T1000 (cell line): ENCODE measurements around the gene ZNF32.
"Not testable (repeated sequence)": the region's sequence is repeated elsewhere in the genome, so short reads cannot be mapped to it uniquely, and the experiment has no call there.

Source experiments
- DNase-seq: peaks from one replicate; lab custom pipeline; 2025; ENCODE audit warnings: mixed read lengths; lab: John Stamatoyannopoulos, UW

The ZNF32 gene

DNA sequence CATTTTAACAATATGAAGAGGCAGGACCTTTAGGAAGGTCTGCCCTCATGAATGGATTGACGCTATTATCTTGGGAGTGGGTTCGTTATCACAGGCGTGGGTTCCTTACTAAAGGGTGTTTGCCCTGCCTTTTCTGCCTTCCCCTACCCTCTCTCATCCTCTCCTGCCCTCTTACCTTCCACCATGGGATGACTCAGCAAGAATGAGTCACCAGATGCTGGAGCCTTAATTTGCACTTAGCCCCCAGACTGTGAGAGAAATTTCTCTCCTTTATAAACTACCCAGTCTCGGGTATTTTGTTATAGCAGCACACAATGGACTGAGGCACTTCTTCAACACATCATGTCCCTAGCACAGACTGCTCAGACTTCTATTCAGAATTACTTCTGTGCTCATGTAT lies 31.4 kb upstream of the ZNF32 start:
- DNase-seq, result no peak

DNA sequence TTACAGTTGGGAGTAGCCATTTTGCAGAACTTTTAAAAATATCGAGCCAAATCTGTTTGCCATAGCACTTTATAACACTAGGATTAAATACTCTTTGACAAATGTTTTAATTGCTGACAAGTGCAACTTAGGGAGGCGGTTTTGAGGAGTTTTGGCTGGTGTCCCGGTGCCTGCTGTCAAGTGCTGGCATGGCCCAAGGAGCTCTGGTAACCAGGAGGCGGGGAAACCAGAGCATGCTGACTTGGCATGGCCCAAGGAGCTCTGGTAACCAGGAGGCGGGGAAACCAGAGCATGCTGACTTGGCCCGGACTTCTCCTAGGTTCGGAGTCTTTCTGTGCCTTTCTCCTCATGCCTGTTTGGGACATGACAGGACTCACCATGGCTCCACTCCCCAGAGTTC lies 30.8 kb upstream of the ZNF32 start:
- DNase-seq, result no peak

DNA sequence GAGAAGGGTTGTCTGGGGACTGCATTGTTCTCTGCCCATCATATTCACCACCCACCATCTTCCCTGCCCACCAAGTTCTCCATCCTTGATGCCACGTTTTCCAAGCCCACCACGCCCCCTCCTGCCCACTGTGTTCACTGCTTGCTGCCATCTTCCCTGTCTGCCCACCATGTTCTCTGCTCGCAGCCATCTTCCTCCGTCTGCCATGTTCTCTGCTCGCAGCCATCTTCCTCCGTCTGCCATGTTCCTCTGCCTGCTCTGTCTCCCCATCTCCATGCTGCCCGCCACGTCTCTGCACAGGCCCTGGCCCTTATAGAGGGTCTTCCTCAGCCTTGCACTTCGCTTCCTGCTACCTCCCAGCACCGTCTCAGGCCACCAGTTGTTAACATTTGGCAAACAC lies 30.0 kb upstream of the ZNF32 start:
- DNase-seq, result no peak

DNA sequence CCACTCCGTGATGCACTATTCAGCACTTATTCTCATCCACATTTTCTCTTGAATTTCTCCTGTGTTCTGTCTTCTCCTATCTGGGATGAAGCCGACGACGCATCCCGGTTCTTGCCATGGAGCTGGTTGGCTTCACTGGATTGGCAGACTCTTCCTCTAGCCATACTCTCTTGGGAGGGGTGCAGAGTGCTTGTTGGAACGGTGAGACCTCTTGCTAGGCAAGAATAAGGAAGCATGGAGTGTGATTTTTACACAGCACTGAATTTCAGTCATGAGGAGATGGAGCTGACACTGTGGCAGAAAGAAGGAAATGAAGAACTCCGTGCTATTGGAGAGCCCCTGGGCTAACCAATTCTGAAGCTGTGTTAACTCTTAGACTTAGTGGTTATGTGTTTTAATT lies 28.2 kb upstream of the ZNF32 start:
- DNase-seq, result no peak

DNA sequence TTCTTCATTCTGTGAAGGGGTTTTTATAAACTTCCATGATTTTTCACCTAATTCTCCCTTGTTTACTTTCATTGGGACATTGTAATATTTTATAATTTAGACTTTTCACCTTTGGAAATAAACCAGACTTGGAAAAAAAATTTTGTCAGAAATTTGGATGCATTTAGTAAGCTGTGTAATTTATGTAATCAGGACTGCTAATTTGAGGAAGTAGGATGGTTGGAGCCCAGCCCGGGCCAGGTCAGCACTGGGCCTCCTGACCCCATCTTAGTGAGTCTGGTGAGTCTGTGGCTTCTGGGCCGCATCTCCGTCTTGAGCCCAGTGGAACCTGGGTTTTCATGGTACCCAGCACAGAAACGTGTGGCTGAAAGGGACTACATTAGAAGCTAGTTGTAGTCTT lies 27.6 kb upstream of the ZNF32 start:
- DNase-seq, result no peak

DNA sequence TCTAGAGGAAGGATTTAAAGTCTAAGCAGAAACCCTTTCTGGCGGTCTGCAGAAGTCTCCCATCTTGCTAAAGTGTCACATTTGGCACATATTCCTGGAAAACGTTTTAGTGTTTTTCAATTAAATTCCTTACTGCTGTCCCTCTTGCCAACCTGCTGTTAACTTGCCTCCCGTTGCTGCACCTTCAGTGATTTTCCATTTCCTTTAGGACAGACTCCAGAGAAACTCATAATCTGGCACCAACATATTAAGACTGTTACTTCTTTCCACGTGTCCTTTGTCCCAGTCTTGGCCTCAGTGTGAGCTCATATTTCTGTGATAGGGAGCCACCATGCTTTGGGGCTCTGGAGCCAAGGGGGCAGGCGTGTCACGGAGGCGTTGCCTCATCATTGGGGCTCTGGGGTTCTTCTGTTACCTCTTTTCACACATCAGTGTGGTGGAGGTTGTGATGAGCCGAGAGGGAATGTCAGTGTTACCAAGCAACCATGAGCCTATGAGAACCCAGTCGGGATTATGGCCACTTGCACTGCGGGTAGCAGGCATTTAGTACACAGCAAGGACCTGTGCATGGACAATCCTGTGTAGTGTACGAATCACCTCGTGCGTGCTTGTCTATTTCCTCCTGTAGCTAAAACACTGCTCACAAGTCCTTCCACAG lies 26.0 kb upstream of the ZNF32 start:
- no peak for DNase-seq

DNA sequence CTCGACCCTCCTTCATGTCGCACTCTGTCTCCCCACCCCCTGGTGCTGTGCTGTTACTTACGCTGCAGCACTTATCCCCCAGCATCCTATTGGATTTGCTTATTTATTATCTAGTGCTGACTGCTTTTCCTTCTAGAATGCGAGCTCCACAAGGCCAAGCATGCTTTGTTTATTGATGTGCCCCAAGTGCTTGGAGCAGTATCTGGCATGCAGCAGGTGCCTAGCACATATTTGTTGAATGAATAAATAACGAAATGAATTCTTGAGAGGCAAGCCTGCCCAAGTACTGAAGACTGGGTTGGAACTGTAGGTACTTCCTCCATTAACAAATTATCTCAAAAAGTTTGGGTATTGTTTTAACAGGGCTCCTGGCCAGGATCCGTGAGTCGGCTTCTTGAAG lies 24.8 kb upstream of the ZNF32 start:
- no peak for DNase-seq

DNA sequence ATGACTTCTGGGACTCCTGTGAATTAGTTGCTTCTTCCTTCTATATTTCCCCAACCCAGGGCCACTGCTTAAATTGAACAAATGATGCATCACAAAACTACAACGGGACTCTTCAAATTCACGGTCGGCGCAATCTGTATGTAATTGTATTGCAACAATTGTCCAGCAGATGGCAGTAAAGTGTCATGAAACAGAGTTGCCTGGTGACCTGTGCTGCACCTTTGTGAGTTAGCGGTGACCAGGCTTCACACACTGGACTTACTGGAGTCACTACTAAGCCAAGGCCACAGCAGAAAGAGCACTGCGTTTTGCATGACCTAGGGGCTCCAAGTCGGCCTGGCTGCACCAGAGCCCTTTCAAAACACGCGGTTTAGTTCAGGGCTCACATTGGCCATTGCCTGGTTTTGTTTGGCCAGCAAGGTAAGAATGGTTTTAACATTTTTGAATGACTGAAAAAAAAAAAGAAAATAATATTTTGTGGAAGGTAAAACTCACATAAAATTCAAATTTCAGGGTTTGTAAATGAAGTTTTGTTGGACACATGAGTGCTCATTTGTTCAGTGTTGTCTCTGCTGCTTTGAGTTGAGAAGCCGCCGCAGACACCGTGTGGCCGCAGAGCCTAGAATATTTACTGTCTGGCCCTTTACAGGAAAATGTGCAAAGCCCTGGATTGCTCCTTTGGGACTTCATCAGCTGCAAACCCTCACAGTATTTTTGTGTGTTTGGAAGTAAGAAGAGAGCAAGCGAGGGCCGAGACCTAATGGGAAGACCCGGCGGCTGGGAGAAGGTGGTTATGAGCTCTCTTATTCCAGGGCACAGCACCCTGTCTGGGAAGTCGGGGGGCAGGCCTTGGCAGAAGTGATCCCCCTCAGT lies 23.2 kb upstream of the ZNF32 start:
- DNase-seq, result no peak

DNA sequence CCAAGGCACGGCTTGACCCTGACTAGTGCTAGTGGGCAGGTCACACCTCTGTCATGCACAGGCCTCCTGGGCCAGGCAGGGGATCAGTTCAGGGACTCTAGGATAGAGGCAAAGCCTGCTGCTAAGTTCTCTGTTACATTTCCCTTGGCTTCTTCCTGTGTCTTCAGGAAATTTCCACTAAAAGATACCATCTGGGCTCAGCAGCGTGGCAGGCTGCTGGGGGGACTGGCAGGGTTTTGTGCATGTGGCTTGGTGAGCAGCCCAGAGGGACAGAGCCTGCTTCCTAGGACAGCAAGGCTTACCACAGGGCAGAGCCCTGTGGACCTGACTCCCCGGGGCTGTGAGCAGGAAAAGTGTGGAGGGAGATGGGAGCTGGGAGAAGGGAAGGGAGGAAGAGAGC lies 20.7 kb upstream of the ZNF32 start:
- DNase-seq, result no peak

DNA sequence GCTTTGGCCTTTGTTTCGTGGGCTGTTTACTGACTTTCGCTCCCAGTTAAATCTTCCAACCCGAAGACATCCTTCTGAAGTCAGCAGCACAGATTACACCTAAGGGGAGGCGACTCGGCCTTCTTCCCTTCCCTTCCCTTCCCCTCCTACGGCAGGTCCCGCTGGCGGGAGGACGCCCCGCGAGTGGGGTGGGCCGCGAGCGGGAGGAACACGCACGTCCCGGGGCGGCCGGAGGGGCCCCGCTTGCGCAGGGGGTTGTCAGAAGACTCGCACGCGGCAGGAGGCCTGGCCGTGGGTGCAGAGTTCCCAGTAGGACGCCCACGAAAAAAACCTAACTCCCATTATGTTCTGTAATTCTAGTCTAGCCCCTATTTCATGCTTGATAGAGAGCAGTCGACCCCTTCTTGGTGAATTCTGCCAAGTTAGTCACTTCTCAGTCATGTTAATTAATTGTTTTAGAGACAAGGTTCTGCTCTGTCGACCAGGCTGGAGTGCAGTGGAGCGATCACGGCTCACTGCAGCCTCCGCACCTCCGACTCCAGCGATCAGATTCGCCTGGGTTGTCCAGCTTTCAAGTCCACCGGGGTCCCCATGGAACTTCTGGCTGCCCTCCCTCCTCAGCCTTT lies 19.2 kb upstream of the ZNF32 start:
- DNase-seq, result no peak

DNA sequence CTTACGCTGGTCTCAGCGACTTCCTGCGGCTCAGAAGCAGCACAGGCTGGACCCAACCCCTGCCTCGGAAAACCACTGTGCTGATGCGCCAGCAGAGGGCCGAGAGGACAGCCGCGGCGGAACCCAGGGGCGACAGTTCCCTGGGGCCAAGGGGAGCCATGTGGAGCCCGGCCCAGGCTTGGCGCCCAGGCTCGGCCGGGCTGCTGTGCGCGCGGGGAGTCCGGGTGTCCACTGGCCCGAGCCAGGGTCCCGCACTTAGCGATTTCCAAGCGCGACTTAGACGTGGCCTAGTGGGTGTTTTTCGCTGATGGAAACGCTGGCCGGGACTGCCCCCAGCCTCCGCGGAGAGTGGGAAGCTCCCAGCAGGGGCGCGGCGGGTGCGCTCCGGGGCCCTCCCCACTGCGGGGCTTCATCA lies 18.6 kb upstream of the ZNF32 start:
- no peak for DNase-seq

DNA sequence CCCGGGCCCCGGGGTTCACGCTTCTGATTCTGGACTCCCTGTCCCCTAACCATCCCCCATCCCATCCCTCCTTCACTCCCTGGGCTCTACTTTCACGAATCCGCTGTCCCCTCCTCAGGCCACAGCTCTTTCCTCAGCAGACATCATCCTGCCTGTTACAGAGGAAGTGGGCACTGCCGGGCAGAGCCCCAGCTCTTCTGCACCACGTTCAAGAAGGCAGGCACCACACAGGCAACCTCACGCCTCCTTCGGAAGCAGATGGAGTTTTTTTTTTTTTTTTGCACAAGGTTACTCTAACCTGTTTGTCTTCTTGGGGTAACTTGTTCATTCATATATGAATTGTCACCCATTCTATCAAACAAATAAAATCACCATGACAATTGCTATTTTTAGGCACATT lies 17.9 kb upstream of the ZNF32 start:
- DNase-seq, result no peak

DNA sequence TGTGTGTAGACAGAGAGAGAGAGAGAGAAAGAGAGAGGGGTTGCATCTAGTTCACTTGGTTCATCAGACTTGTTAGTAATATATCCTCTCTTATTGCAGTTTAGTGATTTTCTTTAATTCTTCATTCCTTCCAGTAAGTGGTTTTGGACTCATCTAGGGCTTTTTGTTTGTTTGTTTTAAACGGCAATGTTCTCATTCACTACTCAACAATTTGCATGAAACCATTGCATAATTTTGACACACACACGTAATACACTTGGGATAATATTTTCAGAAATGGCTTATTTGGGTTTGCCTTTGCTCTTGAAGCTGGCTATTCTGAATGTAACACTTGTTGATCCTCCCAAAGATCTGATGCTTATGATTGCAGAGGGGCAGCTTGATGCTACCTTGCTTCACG lies 16.4 kb upstream of the ZNF32 start:
- no peak for DNase-seq

DNA sequence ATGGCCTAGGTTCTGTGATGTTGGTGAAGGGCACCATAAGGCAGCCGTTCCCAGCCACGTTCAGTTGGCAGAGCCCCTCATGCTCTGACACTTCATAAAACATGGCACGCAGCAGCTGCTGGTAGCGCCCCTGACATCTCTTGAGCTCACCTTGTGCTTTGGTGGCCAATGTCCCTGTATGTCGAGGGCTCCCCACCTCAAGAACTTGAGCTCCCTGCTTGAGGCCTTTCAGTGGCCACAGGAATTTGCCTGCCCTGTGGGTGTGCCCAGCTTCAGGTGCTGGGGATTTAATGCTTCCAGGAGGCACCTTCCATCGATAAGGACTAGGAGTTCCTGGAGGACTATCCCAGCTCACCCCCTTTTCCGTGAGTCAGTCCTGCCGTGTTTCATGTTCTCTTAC lies 9.5 kb upstream of the ZNF32 start:
- no peak for DNase-seq

DNA sequence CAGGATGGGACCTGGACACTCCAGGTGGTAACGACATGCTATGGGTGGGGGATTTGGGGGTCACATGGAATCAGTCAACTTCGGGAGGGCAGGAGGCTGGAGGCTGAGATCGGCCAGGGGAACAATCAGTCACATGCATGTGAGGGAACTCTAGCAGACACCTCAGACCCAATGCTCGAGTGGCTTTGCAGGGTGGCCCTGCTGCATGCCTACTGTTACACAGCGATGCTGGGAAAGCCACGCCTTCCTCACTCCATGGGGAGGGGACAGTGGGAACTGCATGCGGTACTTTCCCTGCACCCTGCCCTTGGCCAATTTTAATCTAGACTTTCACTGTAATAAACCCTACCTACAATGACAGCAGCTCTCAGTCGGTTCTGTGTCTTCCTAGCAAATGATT lies 6.6 kb upstream of the ZNF32 start:
- no peak for DNase-seq

DNA sequence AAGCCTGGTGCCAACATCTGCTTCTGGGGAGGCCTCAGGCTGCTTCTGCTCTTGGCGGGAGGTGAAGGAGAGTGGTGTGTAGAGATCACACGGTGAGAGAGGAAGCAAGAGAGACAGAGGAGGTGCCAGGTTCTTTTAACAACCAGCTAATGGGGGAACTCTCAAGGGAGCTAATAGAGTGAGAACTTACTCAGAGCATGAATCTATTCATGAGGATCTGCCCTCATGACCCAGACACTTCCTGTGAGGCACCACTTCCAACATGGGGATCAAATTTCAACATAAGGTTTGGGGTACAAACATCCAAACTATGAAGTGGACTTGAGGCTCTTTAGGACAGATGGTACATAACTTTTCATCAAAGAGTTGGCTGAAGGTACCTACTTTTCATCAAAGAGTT lies 5.1 kb upstream of the ZNF32 start:
- DNase-seq, result no peak

DNA sequence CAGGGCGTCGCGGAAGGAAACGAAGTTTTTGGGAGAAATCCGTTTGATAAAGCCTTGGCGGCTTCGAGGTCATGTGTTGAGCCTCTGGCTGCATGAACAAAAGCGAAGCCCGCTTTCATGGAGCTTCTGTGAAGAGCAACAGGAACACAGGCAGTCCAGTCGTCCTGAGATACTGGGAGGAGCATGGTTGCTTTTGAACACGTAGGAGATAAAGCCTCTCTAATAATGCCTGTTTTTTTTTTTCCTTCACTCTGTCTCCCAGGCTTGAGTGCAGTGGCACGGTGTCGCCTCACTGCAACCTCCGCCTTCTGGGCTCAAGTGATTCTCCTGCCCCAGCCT lies 473 bp upstream of the ZNF32 start:
- DNase-seq, result no peak

DNA sequence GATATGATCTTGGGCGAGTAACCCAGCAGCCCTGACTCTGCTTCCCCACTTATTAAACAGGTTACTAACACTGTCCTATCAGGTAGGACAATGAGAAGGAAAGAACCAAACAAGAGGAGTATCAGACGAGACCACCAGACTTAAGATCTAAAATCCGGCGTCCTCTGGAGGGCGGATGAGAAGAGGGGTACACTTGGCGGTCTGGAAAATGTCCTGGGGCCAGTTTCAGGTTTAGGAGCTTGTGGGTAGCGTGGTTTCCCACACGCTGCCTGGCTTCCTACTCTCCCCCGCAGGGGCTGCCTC lies 635 bp downstream of the ZNF32 start:
- DNase-seq, result no peak

DNA sequence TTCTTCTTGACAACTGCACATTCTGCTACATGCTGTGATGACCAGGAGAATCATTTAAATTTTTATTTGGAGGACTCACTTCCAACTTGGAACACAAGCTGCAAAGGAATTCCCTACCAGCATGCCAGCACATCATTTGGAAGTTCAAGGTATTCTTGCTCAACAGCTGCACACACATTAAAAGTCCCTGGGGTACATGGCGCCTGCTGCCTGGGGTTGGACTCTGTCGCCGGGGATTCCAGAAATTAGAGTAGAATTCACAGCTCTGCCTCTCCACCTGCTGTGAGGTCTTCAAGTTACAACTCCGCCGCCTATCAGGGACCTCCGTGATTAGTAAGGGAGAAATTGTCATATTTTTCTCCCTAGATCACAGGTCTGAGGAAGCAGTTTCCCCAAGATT lies 1.1 kb downstream of the ZNF32 start:
- DNase-seq, result no peak

DNA sequence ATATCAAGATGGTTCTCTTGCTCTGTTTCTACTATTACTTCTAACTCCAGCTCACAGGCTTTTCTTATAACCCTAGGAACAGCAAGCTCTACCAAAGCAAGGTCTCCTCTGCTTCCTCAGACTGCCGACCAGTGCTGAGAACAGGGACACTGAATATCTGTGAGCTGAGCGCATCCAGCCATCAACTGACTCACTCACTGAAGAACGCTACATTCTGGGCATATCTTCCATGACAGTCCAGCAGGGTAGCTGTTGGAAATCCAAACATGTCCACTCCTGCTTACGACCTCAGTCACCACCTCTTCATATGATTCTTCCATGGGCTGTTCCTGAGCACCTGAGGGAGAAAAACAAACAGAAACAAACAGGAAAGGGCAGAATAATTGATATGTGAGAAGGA lies 2.8 kb downstream of the ZNF32 start:
- no peak for DNase-seq

DNA sequence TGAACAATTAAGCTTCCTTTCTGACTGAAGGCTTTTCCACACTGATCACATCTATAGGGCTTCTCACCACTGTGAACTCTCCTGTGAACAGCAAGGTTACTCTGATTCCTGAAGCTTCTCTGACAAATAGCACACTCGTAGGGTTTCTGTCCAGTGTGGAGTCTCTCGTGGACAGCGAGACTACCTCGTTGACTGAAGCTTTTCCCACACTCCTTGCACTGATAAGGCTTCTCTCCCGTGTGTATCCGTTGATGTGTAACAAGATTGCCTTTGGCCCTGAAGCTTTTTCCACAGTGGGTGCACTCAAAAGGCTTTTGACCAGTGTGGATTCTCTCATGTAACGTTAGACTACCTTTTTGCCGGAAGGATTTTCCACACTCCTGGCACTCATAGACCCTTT lies 4.4 kb downstream of the ZNF32 start:
- no peak for DNase-seq

DNA sequence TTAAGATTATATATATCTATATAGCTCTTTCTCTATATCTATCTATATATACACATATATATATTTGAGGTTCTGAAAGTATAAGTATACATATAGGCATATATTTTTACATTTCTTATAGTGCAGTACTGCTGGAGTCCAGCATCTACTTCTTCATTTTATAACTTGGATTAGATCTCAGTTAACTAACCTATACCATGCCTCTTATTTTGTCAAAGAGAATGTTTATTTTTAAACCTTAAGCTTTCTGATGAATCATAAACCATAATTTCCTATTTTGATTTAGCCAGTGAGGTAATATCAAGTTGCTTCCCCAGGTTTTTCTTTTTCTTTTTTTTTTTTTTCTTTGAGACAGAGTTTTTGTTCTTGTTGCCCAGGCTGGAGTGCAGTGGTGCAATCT lies 8.1 kb downstream of the ZNF32 start:
- no peak for DNase-seq

DNA sequence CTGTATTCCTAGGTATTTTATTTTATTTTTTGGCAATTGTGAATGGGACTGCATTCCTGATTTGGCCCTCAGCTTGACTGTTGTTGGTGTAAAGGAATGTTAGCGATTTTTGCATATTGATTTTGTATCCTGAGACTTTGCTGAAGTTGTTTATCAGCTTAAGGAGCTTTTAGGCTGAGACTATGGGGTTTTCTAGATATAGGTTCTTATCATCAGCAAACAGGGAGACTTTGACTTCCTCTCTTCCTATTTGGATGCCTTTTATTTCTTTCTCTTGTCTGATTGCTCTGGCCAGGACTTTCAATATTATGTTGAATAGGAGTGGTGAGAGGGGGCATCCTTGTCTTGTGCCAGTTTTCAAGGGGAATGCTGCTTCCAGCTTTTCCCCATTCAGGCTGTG lies 12.9 kb downstream of the ZNF32 start:
- DNase-seq, result not testable (repeated sequence)

DNA sequence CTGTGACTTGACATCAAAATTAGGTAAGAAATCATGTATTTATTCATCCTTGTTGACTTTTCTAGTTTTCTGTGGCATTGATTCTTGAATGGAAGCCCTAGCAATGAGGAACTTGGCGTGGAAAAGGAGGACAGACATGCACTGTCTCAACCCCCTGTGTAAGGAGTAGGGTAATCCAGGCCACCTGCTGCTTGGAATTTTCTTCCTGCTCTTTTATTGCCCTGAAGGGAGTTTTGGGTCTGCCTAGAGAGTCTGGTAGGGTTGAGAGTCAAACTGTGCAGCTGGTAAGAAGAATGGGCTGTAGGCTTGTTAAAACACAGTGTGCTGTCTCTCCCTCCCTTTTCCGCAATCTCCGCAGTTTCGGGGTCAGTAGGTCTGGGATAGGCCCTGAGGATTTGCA lies 19.7 kb downstream of the ZNF32 start:
- no peak for DNase-seq
